Endothelial cell of umbilical vein (primary cell): ENCODE measurements around the gene MBTPS1. TPM values are rescaled to one million over a fixed set of nuclear protein-coding genes. Genes with fewer than 3 reads are reported as not detected.

Experiments
- BruUV-seq: library from RNA; stranded (reverse); fragments of 400-500 nt; replicated peaks from 2 replicates; lab custom pipeline; 2021; lab: Mats Ljungman, UMichigan
- CTCF ChIA-PET: fragments of 300-600, 350-600 bp; sonication (Branson Sonifier 250); formaldehyde crosslinking; loops from one replicate; lab custom pipeline; 2021; ENCODE audit warnings: antibody characterized with exemption, inconsistent platforms; lab: Charles Lee
- POLR2A ChIA-PET: fragments of 300-600, 350-600 bp; sonication (Branson Sonifier 250); formaldehyde crosslinking; loops from one replicate; lab custom pipeline; 2021; ENCODE audit warnings: antibody characterized with exemption, inconsistent platforms; lab: Charles Lee
- DNase-seq: peaks from one replicate; pipeline ENCODE4 v3.0.0-alpha.2; 2011; ENCODE audit warnings: low read depth, low spot score
- FAIRE-seq: peaks from 2 replicates; lab custom pipeline; 2011; peaks lifted over from hg19 to GRCh38; lab: Jason Lieb, UNC
- H2AFZ ChIP-seq: 2 replicates; pipeline ENCODE4 v1.6.0; 2012; ENCODE audit warnings: low read depth, low read length, control low read depth, inconsistent platforms
- H3K27ac ChIP-seq: 2 replicates; pipeline ENCODE4 v1.5.1; 2011; ENCODE audit warnings: low read depth, mild to moderate bottlenecking, control low read depth, low read length, moderate library complexity; ENCODE audit not compliant: insufficient read depth
- H3K27me3 ChIP-seq, 2 experiments: 2 replicates each; pipeline versions ENCODE4 v1.6.0 to v1.6.1; 2011; ENCODE audit warnings: low read length in 2 of 2, mixed read lengths in 1 of 2; ENCODE audit not compliant: control insufficient read depth in 2 of 2, insufficient read depth in 2 of 2
- H3K36me3 ChIP-seq, 2 experiments: 2 replicates in 1 of 2; 3 replicates in 1 of 2; pipeline ENCODE4 v1.5.1; 2011; ENCODE audit warnings: low read length in 2 of 2, mild to moderate bottlenecking in 1 of 2, moderate library complexity in 1 of 2; ENCODE audit not compliant: control insufficient read depth in 2 of 2, insufficient read depth in 2 of 2; ENCODE audit errors: extremely low read depth in 1 of 2
- H3K4me1 ChIP-seq: 3 replicates; pipeline ENCODE4 v1.5.1; 2011; ENCODE audit warnings: mild to moderate bottlenecking, low read length; ENCODE audit not compliant: control insufficient read depth, insufficient read depth; ENCODE audit errors: extremely low read depth
- H3K4me2 ChIP-seq: 2 replicates; pipeline ENCODE4 v1.6.1; 2011; ENCODE audit warnings: low read length, control low read depth, mixed read lengths; ENCODE audit not compliant: insufficient read depth
- H3K4me3 ChIP-seq, 3 experiments: fragments of 200-600 bp in 1 of 3; sonication (generic), shearing (Covaris generic) in 1 of 3; replicated peaks in 1 of 3; 2 replicates each; pipeline ENCODE4 v1.5.1; 2011 to 2016; ENCODE audit warnings: control low read depth in 3 of 3, low read length in 3 of 3, mild to moderate bottlenecking in 2 of 3, inconsistent platforms in 1 of 3, low read depth in 1 of 3, moderate library complexity in 1 of 3; ENCODE audit not compliant: insufficient read depth in 1 of 3
- H3K79me2 ChIP-seq: 2 replicates; pipeline ENCODE4 v1.6.0; 2012; ENCODE audit warnings: low read length, inconsistent platforms; ENCODE audit not compliant: control insufficient read depth, insufficient read depth
- H3K9ac ChIP-seq: replicated peaks from 2 replicates; pipeline ENCODE3; 2011; ENCODE audit warnings: low read length, control low read depth; ENCODE audit not compliant: insufficient read depth; ENCODE audit errors: extremely low read depth
- H3K9me1 ChIP-seq: replicated peaks from 3 replicates; pipeline ENCODE4 v1.6.0; 2011; ENCODE audit warnings: mild to moderate bottlenecking, low read length; ENCODE audit not compliant: control insufficient read depth, insufficient read depth; ENCODE audit errors: extremely low read depth
- H3K9me3 ChIP-seq: replicated peaks from 2 replicates; pipeline ENCODE4 v1.5.1; 2012; ENCODE audit warnings: low read length, inconsistent platforms; ENCODE audit not compliant: control insufficient read depth, insufficient read depth
- H4K20me1 ChIP-seq: replicated peaks from 2 replicates; pipeline ENCODE3; 2011; ENCODE audit warnings: mild to moderate bottlenecking, low read length; ENCODE audit not compliant: control insufficient read depth, insufficient read depth; ENCODE audit errors: extremely low read depth
- EZH2 ChIP-seq: IDR thresholded peaks from 2 replicates; pipeline ENCODE4 v1.6.1; 2012; ENCODE audit warnings: borderline replicate concordance, low read depth, mild to moderate bottlenecking, moderate library complexity, low read length, inconsistent platforms; ENCODE audit not compliant: severe bottlenecking
- FOS ChIP-seq: IDR thresholded peaks from 2 replicates; pipeline ENCODE4 v1.6.1; 2011; ENCODE audit warnings: mild to moderate bottlenecking, low read length, moderate library complexity, borderline replicate concordance; ENCODE audit not compliant: insufficient read depth
- GATA2 ChIP-seq: IDR thresholded peaks from 2 replicates; pipeline ENCODE4 v1.7.0; 2011; ENCODE audit warnings: low read depth, mild to moderate bottlenecking, moderate library complexity, mixed read lengths, low read length; ENCODE audit not compliant: insufficient read length, insufficient read depth
- JUN ChIP-seq: IDR thresholded peaks from 2 replicates; pipeline ENCODE4 v1.6.1; 2011; ENCODE audit warnings: borderline replicate concordance, low read depth; ENCODE audit not compliant: insufficient read length, insufficient read depth
- MYC ChIP-seq: IDR thresholded peaks from one replicate; pipeline ENCODE4 v1.6.1; 2011; ENCODE audit warnings: mild to moderate bottlenecking, low read depth, low read length
- POLR2A ChIP-seq: IDR thresholded peaks from 2 replicates; pipeline ENCODE4 v1.6.1; 2012; ENCODE audit warnings: low read depth, mild to moderate bottlenecking, control low read depth, low read length
- POLR2AphosphoS5 ChIP-seq: IDR thresholded peaks from 2 replicates; pipeline ENCODE4 v1.6.1; 2012; ENCODE audit warnings: low read depth, mild to moderate bottlenecking, control low read depth, low read length, moderate library complexity; ENCODE audit not compliant: insufficient read depth
- dilution Hi-C: fragments of 300-500 bp; cut with MboI; formaldehyde crosslinking; loops from one replicate; pipeline ENCODE4 v1.15.0; 2019; ENCODE audit warnings: low sequenced_read_pairs; ENCODE audit not compliant: extremely low pct_ligation_motif_present
- intact Hi-C: fragments of 100-400 bp; cut with micrococcal nuclease; formaldehyde crosslinking; loops from one replicate; pipeline ENCODE4 v1.10.0; 2022
- polyA plus RNA-seq, 4 experiments: library from polyadenylated mRNA; depleted of rRNA in 3 of 4; stranded (reverse) in 3 of 4; unstranded in 1 of 4; fragments of >200 nt; gene quantifications; 2 replicates each; pipeline versions ENCODE4 v1.2.1 to v1.2.3, GENCODE V29; 2011 to 2012; ENCODE audit warnings: missing spikeins in 1 of 4
- total RNA-seq: library from RNA; stranded (reverse); gene quantifications from 2 replicates; pipeline ENCODE4 v1.2.3, GENCODE V29; 2021
- TF ChIP-seq, protein P1 (sequence below), 2 donors: IDR thresholded peaks; 1 replicate in 1 of 2; 2 replicates in 1 of 2; pipeline ENCODE4 v1.5.1; 2011; ENCODE audit warnings: low read length in 2 of 2, mild to moderate bottlenecking in 2 of 2, moderate library complexity in 2 of 2, control low read depth in 1 of 2, inconsistent platforms in 1 of 2, low read depth in 1 of 2; ENCODE audit not compliant: insufficient read depth in 1 of 2; ENCODE audit errors: extremely low read depth in 1 of 2
- TF ChIP-seq, protein P2 (sequence below): IDR thresholded peaks from 2 replicates; pipeline ENCODE4 v1.6.1; 2011; ENCODE audit not compliant: insufficient read depth, insufficient read length

MBTPS1 gene
- total and polyA plus RNA-seq, 2 donors (not counting 3 experiments of a cell fraction or from before 2014, with no cell fraction given) = 82.3 to 99.6 TPM

DNA sequence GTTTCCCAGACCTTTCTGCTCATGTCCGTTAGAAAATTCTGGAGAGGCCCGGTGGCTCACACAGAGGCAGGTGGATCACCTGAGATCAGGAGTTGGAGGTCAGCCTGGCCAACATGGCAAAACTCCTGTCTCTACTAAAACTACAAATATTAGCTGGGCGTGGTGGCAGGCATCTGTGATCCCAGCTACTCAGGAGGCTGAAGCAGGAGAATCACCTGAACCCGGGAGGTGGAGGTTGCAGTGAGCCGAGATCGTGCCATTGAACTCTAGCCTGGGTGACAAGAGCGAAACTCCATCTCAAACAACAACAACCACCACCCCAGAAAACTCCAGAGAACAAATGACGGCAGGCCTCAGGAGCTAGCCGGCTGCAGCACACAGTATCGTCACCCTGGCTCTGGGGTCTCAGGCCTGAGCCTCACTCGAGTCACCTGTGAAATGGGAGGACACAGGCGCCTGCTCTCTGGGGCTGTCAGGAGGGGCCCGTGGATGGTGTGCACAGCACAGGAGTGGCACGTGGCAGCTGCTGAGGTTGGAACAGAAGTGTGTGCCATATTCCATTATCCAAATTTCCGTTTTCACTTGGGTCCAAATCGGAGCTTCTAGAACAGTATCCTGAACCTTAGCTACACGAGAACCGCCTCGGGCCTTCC lies 70.8 kb downstream of the MBTPS1 start:
- no peaks in the 10 kb centered on the region for H3K79me2 ChIP-seq
- TF ChIP-seq POLR2AphosphoS5 (no peak), GATA2 (no peak), FOS (no peak), EZH2 (no peak), JUN (no peak), MYC (no peak), POLR2A (no peak)
- TF ChIP-seq, protein P1, sequence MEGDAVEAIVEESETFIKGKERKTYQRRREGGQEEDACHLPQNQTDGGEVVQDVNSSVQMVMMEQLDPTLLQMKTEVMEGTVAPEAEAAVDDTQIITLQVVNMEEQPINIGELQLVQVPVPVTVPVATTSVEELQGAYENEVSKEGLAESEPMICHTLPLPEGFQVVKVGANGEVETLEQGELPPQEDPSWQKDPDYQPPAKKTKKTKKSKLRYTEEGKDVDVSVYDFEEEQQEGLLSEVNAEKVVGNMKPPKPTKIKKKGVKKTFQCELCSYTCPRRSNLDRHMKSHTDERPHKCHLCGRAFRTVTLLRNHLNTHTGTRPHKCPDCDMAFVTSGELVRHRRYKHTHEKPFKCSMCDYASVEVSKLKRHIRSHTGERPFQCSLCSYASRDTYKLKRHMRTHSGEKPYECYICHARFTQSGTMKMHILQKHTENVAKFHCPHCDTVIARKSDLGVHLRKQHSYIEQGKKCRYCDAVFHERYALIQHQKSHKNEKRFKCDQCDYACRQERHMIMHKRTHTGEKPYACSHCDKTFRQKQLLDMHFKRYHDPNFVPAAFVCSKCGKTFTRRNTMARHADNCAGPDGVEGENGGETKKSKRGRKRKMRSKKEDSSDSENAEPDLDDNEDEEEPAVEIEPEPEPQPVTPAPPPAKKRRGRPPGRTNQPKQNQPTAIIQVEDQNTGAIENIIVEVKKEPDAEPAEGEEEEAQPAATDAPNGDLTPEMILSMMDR (IDR thresholded peaks at IDR 0.05; ENCODE audit: extremely low read depth in 1 of 2, insufficient read depth in 1 of 2, low read depth in 1 of 2, low read length in 2 of 2) = no peak
- TF ChIP-seq, protein P2, sequence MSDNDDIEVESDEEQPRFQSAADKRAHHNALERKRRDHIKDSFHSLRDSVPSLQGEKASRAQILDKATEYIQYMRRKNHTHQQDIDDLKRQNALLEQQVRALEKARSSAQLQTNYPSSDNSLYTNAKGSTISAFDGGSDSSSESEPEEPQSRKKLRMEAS = no peak
- dilution Hi-C loops (no loop called here), intact Hi-C loops (no loop called here)
- DNase-seq = no peak
- no peak overlapping the region for H3K9ac ChIP-seq
- ChIA-PET POLR2A (interaction anchor here (0.7 kb wide), 1 partner anchor 86 kb away, joined by 3 read pairs; no protein-coding TSS in a partner anchor), CTCF (interaction anchor here (1.1 kb wide), 1 partner anchor 20 kb away, joined by 4 read pairs; no protein-coding TSS in a partner anchor)
- H3K9me3 ChIP-seq = no peaks in the 10 kb centered on the region
- H3K4me1 ChIP-seq = no peaks in the 10 kb centered on the region
- no peak overlapping the region for H3K4me2 ChIP-seq
- H3K27me3 ChIP-seq = peaks cover 0 to 4% of the 10 kb centered on the region in 2 experiments
- H3K9me1 ChIP-seq = no peaks in the 10 kb centered on the region
- H2AFZ ChIP-seq = no peak overlapping the region
- BruUV-seq = no TSS peak
- peaks cover 0 to 7% of the 10 kb centered on the region in 2 experiments for H3K36me3 ChIP-seq
- no peak for FAIRE-seq
- H3K4me3 ChIP-seq = no peak overlapping the region
- no peaks in the 10 kb centered on the region for H4K20me1 ChIP-seq
- H3K27ac ChIP-seq = no peak overlapping the region
